Stimulated activated CD4-positive, alpha-beta T cell treated with anti-CD3 and anti-CD28 coated beads, Interleukin-4, amount 100 ng/mL, for 48 hours (primary cell): ENCODE results near the gene HPCA.

ENCODE experiments used
- DNase-seq, 2 donors: peaks; one replicate each; pipeline ENCODE4 v3.0.0-alpha.2; 2020; ENCODE audit warnings: low read depth in 2 of 2

Gene HPCA

DNA sequence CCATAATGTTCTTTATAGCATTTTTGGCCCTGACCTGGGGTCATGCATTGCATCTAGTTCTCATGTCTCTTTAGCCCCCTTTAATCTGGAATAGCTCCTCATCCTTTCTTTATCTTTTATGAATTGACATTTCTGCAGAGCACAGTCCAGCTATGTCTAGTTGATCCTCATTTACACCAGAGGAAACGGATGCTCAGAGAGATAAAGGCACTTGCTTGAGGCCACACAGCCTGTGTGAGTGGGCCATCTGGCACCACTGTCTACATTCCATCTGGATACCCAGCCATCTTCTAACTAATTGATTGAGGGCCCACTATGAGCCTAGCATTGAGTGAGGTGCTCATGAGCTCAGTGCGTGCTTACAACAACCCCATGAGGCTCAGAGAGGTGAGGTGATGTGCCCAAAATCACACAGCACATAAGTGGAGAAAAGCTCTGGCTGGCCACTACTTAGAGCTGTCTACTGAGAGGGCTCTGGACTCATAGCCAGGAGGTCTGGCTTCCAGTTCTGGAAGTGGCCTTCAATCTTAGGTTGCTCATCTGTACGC is 3.5 kb downstream of the HPCA start:
- no peak for DNase-seq

DNA sequence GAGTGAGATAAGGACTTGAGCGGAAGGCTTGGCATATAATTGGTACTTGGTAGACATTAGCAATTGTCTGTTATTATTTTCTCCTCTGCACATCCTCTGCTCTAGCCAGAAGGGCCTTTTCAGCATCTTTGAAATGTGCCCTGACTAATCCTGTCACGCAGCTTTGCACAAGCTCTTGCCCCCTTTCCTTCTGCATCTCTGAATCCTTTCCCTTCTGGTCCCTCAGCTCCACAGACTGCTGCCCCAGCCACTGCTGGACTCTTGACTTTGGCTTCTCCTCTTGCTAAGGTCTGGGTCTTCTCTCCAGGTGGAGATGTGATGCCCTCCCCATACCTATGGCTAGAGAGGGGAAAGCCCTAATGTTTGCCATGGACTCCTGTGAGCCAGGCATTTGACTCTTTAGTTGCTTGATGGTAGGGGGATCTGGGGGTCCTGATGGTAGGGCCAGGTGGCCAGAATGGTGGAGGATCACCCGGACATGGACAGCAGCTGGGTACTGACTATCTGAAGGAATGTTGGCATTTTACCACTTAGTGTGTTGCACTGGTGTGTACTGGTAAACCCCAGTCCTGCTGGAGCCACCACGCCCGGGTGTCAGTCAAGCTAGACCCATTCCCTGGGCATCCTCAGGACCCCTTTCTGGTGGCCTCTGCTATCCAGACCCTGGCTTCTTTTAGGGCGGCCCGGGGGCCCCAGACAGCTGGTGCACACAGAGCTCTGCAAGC is 4.4 kb downstream of the HPCA start:
- DNase-seq, result no peak

DNA sequence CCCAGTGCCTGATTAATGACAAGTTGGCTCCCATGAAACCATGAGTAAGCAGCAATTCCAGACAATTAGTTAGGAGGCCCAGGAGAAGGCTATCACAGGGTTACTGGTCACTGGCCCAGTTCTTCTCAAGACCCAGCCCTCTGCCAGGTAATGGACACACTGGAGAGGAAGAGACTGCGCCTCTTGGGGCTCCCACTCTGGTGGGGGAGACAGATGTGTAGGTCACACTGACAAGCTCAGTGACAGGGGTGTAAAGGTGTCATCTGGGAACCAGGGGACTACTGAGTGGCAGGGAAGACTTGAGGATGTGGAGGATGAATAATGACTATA is 4.9 kb downstream of the HPCA start:
- DNase-seq, result no peak

DNA sequence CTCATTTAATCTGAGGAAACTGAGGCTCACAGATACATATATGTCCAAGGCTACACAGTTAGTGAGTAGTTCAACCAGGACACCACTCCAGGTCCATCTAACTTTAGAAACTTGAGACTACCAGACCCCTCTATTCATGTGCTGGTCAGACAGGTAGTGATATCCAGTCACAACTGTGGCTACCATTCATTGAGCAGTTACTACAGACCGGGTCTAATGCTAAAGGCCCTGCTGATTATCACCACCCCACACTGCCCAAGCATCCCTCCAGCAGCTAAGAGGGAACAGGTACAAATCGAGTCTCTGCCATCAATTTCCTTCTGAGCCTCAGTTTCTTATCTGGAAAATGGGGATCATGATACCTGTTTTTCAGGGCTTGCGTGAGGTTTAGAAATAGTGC is 5.3 kb downstream of the HPCA start:
- no peak for DNase-seq

DNA sequence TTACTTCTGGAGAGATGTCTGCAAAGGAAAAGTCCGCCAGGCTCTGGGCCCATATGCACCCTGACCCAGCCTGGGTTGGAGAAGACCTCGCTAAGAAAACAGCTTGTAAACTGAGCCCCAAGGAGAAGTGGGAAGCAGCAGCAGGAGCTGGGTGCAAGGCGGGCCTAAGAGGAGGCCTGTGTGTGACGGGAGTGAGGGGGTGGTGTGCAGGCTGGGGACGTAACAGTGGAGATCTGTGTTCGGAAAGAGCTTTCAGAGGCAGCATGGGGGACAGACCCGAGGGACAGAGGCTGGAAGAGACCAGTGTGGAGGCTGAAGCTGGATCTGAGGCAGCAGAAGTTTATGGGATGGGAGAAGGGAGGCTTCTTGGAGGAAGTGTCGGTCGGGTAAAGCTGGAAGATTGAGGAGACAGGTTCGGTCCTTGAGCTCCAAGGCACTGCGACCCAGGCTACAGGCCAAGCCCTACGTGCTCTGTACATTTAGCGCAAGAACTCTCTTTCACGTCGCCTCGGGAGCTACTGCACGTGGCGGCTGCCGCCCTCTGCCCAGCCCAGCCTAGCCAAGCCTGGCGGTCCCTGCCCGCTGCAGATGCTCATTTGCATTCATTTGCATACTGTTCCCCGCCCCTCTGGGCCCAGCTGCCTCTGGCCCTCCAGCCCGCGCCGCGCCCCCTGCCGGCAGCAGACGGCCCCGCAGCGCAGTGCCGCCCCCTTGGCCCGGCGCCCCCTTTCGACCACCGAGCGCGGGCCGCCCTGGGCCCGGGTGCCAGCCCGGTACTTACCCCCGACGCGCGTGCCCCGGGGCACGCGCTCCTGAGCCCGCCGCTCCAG is 6.3 kb downstream of the HPCA start:
- peak; percentile 32 to 63 for DNase-seq

DNA sequence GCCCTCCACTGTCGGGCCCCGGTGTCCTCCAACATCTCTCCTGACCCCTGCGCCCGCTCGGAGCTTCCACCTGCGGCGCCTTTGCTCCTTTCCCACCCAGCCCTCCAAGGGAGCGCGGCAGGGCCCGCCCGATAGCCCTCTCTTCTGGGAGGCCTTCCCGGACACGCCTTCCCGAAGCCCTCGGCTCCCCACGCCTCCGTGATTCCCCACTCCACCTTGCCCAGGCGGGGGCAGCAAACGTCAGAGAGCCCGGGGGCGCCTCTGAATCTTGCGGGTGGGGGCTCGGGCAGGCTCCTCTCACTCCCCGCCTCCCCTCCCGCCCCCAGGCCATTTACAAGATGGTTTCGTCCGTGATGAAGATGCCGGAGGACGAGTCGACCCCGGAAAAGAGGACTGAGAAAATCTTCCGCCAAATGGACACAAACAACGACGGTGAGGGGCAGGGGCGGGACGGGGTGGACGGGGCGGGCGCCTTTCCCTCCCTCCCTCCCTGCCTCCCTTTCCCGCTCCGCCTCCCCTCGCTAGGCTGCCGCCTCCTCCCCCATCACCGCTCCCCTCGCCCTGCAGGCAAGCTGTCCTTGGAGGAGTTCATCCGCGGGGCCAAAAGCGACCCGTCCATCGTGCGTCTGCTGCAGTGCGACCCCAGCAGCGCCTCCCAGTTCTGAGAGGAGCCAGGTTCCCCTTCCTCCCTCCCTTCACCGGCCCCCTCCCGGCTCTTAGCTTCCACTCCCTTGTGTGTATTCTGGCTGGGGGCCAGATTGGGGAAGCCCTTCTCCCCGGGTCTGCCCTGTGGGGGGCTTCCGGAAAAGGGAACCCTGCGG is 7.1 kb downstream of the HPCA start:
- DNase-seq, result no peak

DNA sequence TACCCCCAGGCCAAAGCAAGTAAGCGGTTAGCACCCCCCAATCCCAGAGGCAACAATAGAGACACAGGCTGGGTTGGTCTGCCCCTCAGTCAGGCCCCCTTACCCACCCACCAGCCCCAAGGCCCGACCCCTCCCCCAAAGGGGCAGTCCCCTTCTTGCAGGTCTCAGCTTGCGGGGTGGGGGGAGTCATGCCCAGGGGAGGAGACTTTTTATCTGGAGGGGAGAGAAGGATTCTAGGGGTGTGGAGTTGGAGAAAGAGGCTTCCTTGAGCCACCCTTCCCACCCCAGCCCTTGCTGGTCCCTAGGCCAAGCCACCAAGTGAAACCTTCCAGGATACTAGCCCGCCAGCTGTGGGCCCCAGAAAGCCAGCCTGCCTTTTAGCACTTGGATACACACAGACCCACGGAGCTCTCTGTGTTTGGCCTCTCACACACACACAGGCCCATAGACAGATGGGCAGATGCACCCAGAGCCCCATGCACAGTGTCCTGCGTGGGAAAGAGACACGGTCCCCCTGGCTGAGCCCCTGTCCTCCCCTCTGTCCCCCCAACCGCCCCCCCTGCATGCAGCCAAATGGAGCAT is 7.8 kb downstream of the HPCA start:
- no peak for DNase-seq

DNA sequence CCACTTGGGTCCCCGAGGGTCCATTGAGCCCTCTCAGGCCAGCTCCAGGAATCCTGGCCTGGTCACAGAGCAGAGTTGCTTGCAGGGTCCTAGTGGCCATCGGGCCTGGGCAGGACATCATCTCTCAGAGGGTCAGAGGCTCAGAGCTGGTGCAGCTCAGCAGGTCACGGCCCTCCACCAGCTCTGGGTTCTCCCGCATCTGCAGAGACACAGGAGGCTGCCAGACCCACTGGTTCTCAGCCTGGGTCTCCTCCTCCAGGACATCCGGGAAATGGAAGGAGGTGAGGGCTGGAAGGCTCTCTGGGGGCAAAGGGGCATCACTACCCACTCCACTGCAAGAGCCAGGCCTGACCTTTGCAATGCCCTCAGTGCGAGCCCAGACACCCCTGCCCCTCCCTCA is 8.4 kb downstream of the HPCA start:
- DNase-seq, result no peak

DNA sequence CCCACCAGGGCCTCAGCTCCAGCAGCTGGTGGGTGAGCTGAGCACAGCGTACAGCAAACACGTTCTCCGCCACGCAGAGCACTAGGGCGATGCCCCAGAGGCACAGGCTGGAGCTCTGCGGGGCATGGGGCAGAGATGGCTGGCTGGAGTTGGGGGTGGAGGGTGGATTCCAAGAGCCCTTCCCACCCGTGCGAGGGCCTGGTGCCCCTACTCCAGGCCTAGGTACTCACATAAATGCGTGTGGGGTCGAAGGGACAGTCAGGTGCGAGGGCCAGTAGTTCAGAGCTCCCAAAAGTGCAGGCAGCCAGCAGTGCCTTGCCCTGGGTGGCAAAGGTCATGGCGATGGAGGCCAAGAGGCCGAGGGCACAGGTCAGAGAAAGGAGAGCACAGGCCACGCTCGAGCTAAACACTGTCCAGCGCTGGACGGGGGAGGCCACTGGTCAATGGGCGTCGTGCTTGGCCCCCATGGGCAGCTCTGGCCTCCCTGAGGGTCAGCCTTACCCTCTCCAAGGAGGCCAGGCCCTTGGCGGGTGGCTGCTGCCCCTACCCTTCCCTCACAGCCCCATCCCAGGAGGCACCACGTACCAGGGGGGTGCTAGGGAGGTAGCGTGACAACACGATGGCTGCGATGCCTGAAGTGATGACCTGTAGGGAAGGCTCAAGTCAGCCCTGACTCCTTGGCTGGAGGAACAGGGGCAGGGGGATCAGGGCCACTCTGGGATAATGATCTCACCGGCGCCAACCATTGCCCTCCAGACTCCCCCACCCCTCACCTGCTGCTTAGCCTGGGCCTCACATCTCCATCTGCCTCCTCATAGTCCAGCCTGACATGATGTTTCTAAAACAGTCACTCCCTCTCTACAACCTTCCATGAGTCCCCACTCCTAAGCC is 9.3 kb downstream of the HPCA start:
- no peak for DNase-seq

DNA sequence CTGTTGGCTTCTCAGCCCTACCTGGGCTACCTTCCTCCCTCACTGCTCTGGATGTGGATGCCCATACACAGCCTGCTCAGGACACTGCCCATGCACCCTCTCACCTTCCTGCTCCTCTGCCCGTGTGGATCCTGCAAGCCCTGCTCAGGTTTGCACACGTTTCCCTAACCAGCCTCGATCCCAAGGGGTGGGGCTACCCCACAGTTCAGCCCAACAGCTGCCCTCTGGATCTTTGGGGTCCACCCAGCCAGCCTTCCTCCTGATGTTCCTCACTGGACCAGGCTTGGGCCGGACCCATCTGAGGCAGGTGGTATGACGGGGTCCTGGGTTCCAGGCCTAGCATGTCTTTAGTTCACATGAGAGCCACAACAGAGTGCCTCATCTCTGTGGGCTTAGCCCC is 10.2 kb downstream of the HPCA start:
- DNase-seq, result no peak

DNA sequence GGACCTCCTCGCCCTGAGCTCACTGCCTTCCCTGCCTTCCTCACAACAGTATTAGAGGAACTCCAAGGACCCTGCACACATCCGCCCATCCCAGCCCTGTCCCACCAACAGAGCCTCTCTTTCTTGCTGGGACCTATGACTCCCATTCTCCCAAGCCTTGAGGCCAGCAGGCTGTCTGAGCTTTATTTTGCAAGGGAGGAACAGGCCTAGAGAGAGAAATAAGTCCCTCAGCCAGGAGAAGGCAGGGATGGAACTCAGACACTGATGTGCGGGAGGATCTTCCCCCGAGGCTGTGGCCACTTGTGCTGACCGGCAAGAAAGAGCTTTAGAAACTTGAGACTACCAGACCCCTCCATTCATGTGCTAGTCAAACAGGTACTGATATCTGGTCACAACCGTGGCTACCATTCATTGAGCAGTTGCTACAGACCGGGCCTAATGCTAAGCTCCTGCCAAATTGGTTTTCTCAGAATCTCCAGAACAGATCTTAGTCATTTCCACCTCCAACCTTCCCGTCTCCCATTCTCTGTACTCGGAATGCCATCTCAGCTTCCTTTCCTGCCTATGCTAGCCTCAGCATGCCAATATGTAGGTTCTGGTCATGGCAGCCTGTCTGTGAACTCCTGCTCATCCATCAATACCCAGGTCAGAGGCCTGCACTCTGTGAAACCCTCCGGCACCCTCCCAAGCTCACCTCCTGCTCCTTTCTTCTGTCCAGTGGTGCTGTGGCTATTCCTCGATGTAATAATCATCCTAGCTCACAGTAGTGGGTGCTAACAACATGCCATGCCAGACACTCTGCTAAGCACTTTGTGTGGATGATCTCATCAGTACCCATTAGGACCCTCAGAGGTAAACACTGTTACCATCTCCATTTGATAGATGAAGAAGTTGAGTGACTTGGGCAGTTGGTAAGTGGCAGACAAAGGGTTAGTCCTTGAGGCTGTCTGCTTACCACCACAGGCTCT is 11.1 kb downstream of the HPCA start:
- no peak for DNase-seq

DNA sequence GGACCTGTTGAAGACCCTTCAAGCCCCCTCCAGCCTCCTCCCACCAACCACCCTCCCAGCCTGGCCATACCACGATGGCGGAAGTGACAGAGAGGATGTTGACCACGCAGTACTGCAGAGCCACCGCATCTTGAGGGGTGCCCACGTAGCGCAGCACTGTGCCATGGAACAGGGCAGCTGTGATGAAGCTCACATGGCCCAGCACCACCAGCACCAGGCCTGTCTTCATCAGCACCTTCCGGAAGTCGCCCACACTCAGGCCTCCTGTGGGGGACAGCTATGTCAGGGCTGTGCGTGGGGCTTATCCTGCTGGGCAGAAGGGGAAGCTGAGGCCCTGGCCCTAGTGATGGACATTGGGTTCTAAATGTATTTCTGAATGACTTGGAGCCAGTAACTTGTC is 11.8 kb downstream of the HPCA start:
- no peak for DNase-seq

DNA sequence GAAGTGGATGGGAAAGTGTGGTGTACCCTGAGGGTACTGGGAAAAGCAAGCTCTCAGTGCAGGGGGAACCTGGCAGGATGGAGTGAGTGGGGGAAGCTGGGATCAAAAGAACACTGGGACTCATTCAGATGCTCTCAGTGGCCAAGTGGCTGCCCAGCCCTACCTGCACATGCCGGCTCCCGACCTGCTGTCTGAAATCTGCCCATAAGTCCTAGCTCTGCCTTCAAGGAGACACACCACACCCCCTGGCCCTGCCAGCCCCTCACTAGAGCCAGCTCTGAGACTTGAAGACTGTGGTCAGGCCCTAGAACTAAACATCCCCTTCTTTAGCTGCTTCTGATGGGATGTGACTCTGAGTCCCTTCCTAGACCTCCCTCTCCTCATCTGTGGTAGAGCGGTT is 12.7 kb downstream of the HPCA start:
- no peak for DNase-seq

DNA sequence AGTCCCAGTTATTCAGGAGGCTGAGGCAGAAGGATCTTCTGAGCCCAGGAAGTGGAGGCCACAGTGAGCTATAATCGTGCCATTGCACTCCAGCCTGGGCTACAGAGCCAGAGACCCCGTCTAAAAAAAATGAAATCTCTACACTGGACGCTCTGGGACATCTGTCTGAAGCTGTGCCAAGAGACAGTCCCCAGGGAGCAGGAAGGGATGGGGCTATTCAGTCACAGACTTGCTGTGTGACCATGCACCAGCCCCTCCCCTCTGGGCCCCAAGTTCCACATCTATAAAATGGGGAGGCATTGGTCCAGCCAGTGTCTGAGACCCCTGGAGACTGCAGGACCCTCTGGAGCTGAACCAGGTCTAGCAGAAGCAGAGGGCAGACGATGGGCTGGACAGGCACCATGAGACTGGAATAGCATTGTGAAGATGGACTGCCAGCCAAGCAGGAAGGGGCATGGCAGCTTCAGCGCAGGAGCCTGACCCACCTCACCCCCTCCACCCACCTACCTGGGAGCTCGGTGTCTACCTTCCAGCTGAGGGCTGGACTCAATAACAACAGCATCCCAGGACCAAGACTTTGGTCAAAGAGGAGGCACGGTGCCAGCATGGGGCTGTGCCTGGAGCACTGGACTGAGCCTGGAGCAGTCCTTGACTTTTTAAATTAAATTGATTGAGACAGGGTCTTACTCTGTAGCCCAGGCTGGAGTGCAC is 13.4 kb downstream of the HPCA start:
- DNase-seq, result no peak

DNA sequence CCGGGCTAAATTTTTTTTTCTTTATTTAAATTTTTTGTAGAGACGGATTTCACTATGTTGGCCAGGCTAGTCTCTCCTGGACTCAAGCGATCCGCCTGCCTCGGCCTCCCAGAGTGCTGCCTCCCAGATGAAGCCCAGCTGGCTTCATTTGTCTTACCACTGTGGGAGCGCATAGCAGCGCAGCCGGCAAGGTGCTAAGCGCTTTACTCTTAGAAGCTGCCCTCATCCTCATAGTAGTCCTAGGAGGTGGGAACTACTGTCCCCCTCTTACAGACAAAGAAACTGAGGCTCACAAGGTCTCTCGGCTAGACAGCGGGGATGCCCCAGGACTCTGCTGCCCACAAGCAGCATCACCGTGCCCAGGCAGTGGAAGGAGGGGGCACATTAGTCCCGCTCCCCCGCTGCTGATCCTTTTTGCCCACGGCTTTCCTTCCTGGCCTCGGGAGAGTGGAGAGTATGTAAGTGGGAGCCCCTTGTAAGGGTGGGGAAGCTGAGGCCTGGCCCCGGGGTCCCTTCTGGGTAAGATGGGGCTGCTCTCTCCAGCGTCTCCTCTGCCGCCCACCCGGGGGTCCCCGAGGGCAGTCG is 14.2 kb downstream of the HPCA start:
- DNase-seq, result no peak

DNA sequence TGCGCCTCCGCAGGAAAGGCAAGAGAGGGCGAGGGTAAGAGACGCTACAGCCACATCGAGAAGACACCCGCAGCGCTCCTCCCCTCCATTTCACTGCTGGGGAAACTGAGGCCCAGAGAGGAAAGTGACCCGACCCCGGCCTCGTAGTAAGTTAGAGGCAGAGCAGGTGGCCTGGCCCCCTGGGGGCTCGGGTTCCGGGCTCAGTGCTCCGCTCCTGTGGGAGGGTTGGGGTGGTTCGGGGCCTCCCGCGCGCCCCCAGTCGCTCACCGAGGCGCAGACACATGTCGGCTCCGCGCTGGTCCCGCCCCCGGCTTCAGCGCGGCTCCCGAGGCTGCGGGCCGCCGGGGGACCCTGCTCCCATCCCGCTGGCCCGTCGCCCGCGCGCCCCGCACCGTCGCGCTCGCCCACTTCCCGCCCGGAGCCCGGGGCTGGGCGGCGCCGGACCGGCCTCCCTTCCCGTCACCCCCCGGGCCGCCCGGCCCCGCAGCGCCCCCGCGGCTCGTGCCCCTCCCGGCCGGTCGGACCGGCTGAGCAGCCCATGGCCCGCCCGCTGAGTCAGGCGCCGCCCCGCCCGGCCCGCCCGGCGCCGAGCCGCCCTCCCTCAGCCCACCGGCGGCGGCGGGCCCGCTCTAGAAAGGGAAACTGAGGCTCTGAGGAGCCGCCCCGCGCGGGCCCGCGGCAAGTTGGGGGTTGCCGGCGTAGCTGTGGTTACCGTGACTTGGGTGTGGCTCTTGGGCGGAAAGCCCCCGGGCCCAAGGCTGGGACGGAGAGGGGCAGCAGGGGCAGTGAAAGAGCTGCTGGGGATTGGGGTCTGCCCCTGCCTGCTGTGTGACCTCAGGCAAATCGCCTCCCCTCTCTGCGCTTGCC is 14.9 kb downstream of the HPCA start, which contains the start of gene TMEM54:
TMEM54 (minus strand) TSS at position 434 of the 867 bp plus-strand sequence; CDS start at position 283, 151 bp downstream.
- no peak for DNase-seq

DNA sequence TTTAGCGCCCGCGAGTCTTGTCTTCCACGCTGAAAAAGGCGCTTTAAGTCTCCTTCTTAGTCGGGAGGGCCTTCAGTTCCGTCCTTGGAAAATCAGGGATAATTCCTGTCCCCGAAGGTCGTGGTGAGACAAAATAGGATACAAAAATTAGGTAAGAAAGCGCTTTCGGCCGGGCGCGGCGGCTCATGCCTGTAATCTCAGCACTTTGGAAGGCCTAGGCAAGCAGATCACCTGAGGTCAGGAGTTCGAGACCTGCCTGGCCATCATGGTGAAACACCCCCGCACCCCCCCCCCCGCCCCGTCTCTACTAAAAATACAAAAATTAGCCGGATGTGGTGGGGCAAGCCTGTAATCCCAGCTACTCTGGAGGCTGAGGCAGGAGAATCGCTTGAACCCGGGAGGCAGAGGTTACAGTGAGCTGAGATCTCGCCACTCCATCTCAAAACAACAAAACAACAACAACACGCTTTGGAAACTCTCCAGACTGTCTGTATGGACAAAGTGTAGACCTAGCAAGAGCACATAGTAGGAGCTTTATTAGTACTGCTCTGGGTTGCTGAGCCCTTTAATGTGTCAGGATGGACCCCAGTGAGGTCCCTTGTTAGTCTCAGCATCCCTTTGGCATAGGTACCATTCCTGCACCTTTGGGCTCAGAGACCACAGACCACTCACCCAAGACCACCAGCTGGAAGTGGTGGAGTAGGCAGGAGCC is 15.7 kb downstream of the HPCA start:
- DNase-seq, result no peak
